Jurkat, Clone E6-1 (cell line): ENCODE measurements around the gene GINS1.

Experiments used
- DNase-seq: peaks from one replicate; pipeline ENCODE4 v3.0.0-alpha.2; 2011; ENCODE audit warnings: low read depth, low spot score
- H3K4me3 ChIP-seq: 2 replicates; pipeline ENCODE4 v1.5.1; 2011; ENCODE audit warnings: mild to moderate bottlenecking, low read length, control low read depth, moderate library complexity

The GINS1 gene

DNA sequence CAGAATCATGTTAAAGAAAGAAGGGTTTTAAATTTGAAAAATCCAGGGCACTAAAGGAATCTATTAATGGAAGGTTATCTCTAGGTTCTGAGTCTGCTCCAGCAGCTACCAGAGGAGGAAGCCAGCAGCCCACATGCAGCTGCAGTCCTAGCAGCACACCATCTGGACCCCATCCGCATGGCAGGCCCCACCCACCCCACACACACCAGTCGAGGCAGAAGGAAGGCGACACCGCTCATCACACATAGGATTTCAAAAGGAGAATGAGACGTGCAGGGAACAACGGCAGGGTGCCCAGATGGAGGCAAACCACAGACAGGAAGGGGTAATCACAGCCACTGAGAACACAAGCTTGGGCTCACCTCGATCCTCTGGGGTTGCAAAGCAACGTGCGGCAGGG is 78.9 kb downstream of the GINS1 start:
- H3K4me3 ChIP-seq = no peak overlapping the region
- peak; percentile 86 for DNase-seq

DNA sequence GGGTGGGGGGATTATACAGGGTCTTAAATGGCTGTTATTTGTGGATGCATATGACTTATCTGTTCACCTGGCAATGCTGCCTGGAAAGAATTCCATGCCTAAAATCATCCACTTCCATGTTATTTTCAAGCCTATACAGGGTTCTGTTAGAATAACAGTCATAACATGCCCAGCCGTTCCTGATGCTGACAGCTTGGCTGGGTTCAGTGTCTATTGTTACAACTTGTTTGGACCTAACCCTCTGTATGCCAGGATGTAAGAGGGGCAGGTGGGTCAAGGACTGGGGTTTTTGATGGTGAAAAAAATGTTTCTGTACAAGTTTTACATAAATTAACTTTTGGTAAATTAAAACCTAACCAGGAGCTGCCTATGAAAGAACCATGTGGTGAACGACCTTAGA is 79.8 kb downstream of the GINS1 start:
- DNase-seq = no peak
- H3K4me3 ChIP-seq = no peak overlapping the region

DNA sequence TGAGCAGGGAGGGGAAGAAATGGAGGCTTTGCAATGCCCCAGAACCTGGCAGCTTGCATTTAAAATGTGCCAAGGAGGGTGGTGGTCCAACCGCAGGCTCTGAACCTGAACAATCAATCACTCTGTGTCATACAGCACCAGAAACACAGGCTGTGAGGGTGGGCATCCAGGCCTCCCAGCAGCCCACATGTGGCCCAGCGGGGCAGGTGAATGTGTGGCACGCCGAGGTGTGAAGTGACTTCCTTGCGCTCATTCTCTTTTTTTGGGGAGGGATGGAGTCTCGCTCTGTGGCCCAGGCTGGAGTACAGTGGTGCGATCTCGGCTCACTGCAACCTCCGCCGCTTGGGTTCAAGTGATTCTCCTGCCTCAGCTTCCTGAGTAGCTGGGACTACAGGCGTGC is 80.5 kb downstream of the GINS1 start:
- no peak overlapping the region for H3K4me3 ChIP-seq
- DNase-seq = no peak

DNA sequence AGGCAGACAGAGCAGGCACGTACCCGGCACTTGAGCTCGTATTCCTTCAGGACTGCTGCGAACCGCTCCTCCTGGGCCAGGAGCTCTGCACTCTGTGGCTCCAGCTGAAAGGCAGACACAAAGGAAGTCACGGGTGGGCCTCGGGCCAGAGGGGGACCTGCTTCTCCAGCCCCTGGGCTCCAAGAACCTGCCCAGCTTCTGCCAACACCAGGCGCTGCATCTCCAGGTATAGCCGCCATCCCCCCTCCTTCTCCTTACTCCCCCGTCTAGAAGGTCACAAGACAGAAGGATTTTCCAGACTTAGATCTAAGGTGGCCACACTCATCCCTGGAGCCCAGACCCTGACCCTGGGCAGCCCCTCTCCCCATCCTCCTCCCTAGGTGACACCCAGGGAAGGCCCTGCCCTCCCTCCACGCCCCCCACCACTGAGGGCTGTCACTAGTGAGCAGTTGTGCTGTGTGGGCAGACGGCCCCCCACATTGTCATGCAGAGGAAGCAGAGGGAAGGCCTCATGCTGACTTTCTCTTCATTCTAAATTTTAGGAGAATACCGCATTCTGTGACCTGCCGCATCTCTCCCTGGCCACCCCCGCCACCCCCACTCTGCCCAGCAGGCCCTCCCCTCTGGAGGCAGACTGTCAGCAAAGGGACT is 81.9 kb downstream of the GINS1 start:
- no peak overlapping the region for H3K4me3 ChIP-seq
- no peak for DNase-seq

DNA sequence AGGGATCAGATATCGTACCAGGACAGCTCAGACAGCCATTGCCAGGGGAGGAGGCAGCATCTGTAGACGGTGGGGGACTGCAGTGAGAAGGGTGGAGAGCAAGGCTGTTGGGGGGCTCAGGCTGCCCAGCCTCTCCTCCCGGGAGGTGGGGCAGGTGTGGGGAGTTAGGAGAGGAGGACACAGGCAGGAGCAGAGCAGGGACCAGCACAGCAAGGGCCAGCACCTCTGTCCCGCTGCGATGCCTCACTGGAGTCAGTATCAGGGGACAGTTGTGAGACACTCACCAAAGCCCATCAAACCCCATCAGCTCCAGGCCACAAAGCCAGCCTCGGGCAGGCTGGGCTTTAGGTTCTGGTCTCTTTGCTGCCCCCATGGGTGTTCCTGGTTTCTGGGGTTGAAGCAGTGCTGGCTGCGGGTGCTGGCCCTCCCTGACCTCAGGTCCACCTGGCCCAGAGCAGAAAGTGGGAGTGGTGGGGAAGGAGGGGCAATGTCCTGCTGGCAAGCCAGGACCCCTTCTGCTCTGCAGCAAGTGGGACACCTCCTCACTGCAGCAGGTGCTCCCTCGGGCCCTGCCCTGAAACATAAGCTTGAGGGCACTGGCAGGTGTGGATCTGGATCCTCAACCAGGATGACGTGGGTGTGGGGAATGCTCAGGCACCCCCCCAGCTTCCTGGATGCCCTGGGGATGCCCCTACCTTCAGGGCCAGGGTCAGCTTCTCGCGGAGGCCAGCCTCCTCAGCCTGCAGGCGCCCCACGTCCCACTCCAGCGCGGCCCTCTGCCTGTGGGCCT is 83.4 kb downstream of the GINS1 start:
- DNase-seq = no peak
- no peak overlapping the region for H3K4me3 ChIP-seq

DNA sequence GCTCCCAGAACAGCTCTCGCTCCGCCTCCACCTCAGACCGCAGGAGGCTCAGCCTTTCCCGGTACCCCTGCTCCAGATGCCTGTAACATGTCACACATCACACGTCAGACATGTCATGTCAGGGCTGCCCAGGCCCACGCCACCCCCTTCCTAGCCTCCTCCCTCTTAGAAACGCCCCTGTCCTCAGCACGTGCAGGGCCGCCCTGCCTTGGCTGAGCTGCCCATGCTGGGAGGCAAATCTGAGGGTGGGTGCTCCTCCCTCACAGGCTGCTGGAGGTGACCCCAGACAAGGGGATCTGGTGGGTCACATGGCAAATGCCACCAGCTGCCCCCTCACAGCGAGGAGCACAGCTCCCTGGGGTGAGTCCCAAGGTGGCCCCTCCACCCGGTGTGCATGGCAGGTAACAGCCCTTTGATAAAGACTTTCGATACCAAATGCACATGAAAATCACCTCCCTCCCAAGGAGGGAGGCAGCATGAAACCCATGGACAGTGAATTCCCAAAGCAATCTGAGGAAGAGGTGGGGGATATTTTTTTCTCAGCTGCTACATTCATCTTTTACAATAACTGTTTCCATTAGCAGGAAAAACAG is 84.1 kb downstream of the GINS1 start:
- no peak overlapping the region for H3K4me3 ChIP-seq
- no peak for DNase-seq

DNA sequence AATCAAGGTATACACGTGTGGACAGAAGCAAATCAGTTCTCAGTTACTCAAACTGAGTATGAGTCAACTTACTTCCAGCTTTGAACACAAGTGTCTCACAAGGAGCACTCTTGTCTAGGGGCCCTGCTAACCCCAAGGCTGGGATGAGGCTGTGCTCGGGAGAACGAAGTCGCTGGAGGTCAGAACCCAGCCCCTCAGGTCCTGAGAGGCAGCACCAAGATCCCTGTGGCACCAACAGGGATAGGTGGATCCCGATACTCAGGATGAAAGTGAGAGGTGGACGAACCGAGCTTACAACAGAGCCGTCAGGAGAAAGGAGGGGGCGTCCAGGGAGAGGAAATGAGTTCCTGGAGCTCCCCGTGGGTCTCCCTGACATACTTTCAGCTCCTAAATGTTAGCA is 85.7 kb downstream of the GINS1 start:
- no peak overlapping the region for H3K4me3 ChIP-seq
- no peak for DNase-seq

DNA sequence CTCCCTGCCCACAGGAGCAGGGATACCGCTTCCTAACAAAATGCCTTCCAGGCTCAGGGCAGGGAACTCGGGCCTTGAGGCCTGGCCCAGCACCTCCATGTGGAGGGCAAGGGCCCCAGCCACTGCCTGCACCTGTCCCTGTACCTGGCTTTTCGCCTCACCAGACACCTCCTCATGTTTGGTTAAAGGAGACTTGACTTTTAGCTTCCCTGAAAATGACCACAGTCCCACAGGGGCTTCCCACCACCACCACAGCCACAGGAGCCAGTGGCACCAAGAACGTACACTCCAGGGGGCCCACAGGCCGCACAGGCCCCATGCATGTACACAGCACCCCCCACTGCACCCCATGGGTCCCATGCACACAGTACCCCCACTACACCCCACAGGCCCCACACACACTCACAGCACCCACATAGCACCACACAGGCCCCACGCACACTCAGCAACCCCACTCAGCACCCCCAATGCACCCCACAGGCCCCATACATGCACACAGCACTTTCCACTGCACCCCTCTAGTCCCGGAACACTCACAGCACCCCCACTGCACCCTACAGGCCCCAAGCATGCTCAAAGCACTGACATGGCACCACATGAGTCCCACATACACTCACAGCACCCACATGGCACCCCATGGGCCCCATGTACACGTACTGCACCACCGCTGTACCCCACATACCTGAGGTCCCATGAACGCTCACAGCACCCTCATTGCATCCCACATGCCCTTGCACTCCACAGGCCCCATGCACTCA is 86.5 kb downstream of the GINS1 start:
- H3K4me3 ChIP-seq = no peak overlapping the region
- no peak for DNase-seq

DNA sequence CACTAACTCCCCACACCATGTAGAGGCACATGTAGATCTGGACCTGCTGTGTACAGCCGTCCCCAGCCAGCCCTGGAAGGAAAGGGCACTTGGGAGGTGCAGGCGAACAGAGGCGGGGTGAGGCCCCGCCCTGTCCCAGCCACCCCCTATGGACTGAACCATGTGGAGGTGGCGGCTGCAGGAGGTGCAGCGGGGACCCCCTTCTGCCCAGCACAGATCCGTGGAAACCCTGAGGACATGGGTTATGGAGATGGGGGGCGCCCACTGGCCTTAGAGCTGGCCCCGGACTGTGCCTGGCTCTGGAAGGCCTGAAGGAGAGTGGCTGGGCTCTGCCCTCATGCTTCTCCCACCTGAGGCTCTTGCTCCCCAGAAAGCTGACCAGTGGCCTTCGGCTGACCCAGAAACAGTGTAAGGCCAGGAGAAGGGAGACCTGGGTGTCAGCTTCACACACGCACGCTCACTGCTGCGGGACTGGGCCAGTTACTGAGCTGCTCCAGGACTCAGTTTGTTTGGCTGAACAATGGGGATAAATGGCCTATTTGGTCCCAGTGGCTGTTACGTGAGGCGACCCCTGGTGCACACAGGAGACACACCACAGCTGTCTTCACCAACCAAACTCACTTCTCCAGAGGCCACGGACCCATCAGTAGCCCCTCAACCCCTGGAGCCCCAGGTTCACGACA is 87.2 kb downstream of the GINS1 start:
- no peak overlapping the region for H3K4me3 ChIP-seq
- DNase-seq = no peak

DNA sequence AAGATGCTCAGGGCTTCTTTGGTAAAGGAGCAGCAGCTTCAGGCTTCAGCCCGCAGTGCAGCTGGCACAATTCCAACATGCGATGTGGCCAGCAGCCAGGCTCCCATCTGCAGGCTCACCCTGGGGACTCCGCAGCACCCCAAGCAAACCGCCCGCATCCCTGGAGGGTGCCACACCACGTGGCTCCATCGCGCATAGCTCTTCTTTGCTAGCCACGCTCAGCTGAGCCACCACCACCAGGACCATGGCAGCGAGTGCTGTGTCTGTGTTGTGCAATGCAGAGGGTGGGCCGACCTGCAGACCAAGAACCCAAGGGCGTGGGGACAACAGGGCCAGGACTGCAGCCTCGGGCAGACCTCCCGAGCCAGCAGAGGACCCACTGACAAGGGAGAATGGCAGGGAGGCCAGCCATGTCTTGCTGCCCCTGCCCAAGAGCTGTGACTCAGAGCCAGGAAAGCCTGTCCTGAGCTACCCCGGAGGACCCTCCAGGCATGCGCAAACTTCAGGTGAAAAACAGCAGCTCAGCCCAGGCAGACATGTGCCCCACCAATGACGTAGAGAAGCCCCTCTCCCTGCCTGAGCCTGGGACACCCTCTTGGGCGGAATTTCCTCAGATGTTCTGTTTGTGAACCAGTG is 87.8 kb downstream of the GINS1 start:
- no peak overlapping the region for H3K4me3 ChIP-seq
- DNase-seq = no peak

DNA sequence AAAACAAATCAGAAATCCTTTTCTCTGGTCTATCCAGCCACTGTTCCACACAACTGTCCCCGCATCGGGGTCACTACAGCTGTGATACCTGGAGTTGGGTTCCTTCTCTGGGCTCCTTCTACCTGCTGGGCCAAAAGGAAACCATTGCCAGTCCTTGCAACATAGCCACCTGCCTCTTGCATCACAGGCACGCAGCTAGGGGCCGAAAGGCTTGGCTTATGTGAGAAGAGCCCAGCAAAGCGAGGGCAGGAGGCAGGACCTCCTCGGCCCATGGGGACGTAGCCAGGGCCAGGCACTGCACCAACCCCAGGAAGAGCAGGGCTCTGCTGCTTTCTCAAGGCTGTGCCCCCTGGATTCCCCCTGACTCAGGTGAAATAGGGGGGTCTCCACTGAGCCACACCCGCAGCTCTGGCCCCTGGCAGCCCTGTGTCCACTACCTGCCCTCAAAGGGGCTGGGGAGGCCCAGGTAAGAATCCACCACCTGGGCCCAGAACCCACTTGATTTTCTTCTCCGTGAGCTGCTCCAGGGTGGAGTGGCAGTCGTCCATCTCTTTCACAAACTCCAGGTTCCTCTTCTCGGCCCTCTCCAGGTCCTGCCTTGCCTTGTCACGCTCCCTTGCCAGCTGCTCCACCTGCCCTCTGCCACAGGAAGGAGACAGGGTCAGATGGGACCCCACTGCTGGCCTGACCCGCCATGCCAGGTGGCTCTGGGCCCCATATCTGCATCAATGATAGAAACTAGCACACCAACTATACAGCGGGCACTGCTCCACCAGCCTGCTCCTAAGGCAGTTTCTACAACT is 88.9 kb downstream of the GINS1 start:
- no peak overlapping the region for H3K4me3 ChIP-seq
- DNase-seq = no peak

DNA sequence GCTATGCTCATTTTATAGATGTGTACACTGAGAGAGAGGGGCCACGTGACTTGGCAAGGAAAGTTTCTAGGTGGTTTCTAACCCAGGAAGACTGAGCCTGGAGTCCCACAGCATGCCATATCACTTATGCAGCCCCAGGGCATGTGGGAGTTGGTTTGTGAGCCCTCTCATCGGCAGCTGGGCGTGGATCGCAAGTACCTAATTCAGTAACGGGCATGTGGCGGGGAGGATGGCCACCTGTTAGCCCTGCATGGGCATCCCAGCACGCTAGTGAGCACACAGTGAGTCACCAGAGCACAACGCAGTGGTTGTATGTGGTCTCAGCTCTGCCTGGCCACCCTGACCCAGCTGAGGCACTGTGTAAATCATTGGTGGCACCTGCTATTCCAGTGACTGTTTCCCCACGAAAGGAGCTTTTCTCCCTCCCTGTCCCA is 89.5 kb downstream of the GINS1 start:
- no peak overlapping the region for H3K4me3 ChIP-seq
- DNase-seq = no peak

DNA sequence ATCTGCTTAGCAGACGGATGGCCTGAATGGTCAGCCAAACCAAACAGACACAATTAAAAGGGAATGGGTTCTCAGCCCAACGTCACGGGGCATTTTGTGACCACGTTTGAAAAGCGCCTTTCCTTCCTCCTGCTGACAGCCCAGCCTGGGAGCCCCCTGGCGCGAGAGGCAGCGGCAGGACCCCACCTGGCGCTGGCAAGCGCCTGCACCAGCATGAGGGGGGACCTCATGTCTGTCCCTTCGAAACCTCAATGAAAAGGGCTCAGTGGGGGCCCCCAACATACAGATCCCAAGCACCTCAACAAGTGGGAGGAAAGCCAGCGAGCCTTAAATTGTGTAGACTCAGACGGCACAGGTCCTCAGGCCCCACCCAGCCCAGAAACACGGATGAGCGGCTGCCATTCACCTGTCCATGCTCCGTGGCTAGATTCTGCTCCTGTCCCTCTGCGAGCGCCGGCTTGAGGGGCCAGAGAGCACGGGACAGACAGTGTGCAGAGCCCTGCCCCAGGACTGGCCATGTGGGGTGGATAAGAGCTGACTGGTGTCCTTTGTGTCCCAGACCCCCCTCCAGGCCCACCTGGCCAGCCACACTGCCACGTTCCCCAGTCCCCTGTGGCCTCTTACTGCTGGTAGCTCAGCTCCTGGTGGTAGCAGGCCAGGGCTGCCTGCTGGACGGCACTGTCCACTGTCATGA is 90.3 kb downstream of the GINS1 start:
- H3K4me3 ChIP-seq = no peak overlapping the region
- no peak for DNase-seq
